NOMO-1 (cell line): ENCODE results near the gene NUBPL.

ENCODE experiments used
- DNase-seq, 2 experiments: peaks; one replicate each; lab custom pipeline; 2025; ENCODE audit not compliant: unreplicated experiment in 2 of 2; lab: John Stamatoyannopoulos, UW

Gene NUBPL, protein sequence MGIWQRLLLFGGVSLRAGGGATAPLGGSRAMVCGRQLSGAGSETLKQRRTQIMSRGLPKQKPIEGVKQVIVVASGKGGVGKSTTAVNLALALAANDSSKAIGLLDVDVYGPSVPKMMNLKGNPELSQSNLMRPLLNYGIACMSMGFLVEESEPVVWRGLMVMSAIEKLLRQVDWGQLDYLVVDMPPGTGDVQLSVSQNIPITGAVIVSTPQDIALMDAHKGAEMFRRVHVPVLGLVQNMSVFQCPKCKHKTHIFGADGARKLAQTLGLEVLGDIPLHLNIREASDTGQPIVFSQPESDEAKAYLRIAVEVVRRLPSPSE

DNA sequence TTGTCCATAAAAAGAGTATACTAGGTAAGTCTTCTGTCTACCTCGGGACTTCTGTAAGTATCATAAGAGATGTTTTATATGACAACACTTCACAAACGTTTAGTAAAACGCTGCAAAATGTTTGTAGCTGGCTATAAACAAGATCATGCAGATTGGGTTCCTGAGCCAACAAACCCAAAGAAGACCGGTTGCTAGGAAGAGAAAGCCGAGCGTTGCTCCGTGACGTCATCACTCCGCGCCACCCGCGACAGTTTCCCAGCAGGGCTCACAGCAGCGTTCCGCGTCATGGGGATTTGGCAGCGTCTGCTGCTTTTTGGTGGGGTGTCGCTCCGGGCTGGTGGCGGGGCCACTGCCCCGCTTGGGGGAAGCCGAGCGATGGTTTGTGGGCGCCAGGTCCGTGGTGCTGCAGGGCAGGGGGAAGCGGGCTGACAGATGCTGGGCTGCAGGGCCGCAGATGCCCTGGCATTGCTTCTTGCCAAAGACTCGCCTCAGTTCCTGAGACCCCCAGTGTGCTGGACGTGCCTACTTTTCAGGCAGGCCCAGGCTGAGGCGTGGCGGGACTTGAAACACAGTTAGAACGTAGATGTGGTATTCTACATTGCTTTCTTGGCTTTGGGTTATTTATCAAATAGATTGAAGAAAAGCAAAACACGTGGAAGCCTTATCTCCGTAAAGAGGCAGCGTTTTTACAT is at the start of gene NUBPL:
Gene NUBPL (plus strand): TSS at position 250 of the 692 bp plus-strand sequence. CDS start 36 bp downstream, at position 286.
- DNase-seq: peak; percentile 91 to 92

DNA sequence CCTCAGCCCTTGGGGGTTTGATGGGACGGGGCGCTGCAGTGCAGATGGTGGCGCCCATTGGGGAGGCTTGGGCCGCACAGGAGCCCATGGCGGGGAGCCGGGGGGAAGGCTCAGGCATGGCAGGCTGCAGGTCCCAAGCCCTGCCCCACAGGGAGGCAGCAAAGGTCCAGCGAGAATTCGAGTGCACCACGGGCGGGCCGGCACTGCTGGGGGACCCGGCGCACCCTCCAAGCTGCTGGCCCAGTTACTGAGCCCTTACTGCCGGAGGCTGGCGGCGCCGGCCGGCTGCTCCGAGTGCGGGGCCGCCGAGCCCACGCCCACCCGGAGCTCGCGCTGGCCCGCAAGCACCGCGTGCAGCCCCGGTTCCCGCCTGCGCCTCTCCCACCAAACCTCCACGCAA is 34.1 kb upstream of the NUBPL start:
- DNase-seq: no peak

DNA sequence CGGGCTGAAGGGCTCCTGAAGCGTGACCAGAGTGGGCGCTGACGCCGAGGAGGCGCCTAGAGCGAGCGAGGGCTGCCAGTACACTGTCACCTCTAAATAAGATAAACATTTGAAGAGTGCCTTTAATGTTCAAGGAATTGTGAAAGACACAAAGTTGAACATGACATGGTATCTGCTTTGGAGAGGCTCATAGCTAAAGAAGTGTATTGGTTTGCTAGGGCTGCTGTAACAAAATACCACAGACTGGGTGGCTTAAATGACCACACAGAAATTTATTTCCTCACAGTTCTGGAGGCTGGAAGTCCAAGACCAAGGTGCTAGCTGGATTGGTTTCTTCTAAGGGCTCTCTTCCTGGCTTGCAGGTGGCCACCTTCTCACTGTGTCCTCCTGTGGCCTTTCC is 33.7 kb upstream of the NUBPL start:
- no peak for DNase-seq

DNA sequence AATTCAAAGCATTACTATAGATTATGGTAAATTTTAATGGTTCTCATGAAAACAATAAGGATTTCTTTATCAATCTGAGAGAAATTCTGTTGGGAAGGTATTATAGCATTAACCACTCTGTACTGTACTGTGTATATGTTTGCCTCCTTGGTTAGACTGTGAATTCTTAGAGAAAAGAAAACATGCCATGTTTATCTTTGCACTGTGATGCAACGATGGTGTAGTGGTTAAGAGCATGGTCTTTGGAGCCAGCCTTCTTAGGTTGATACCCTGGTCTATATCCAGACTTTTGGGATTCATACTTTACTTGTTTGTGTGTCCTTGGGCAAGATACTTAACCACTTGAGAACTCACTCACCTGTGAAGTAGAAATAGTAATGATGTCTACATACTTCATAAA is 32.2 kb upstream of the NUBPL start:
- DNase-seq: no peak

DNA sequence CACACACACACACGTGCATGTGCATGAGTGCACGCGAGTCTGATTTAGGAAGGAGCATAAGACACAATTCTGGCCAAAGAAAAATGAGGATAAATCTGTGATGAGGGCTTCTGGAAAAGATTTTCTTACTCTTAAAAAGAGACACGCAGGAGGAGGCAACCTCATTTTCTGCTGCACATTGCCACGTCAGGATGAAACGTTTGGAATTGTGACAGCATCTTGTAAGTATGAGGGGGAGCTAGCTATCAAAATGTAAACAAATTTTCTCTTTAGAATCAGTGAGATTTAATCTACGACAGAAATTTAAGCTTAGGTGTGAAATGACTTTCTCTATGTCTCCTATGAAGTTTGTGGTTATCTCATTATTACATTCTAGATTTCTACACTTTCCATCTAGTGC is 31.1 kb upstream of the NUBPL start:
- DNase-seq: no peak

DNA sequence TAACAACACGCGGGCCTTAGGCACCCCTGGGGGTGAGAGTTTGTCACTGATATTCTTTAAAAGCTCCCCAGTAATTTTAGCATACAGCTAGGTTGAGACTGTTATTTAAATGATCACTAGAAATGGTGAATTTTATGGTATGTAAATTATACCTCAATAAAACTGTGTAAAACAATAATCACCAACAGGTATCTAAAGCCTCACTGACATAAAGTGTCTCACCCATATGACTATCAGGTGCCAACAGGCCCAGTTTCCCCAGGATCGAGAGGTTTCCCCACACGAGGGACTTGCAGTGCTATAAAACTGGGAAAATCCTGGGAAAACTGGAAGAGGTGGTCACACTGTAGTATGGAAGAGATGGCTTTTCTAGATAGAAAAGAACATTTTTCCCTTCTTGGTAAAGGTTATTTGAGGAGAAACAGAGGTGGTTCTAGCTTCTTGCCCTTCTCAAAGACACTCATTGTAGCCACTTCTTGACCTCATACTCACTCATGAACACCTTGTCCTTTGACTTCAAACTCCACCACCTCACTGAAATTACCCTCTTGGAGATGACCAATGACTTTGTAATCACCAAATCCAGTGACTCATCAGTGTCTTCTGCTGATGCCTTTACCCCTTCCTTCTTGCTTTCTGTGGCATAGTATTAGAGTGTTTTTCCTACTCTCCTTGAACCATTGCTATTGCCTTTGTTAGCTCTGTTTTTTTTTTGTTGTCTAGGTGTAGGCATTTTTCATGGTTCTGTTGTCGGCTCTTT is 24.8 kb upstream of the NUBPL start:
- DNase-seq: no peak

DNA sequence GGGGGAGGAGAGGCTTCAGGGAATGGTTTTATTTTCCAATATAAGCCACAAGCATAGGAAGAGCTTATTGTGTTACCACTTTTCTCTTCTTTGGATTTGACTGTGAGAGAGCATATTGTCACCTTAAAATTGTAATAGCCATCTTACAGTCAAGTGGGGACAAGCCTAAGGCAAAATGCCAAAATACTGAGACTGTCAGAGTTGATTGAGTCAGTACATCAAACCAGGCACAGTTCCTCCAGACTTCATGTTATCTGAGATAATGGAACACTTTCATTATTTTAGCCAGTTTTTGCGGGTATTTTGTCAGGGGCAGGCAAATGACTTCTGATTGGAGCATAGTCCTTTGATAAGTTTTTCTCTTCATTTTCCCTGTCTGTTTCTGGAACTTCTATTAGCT is 19.5 kb upstream of the NUBPL start:
- no peak for DNase-seq

DNA sequence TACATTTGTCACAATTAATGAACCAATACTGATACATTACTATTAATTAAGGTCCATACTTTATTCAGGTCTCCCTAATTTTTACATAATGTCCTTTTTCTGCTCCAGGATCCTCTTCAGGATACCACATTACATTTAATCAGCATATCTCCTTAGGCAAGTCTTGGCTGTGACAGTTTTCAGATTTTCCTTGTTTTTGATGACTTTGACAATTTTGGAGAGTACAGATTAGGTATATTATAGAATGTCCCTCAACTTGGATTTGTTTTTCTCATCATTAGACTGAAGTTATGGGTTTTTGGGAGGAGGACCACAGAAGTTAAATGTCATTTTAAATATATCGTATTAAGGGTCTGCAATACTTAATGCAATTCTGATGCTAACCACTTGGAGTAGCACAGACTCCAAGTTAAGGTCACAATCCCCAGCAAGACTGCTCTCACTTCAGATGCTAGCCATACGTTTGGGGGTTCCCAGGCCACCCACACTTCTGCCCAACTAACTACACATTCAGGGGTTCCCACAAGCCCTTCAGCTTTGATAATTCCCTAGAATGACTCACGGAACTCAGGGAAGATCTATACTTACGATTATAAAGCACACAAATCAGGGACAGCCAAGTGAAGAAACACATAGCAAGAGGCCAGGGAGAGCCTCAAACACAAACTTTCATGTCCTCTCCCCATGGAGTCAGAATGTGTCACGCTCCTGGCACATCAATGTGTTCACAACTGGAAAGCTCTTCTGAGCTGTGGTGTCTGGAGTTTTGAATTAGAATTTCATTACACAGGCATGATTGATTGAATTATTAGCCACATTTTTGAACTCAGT is 17.0 kb upstream of the NUBPL start:
- DNase-seq: no peak

DNA sequence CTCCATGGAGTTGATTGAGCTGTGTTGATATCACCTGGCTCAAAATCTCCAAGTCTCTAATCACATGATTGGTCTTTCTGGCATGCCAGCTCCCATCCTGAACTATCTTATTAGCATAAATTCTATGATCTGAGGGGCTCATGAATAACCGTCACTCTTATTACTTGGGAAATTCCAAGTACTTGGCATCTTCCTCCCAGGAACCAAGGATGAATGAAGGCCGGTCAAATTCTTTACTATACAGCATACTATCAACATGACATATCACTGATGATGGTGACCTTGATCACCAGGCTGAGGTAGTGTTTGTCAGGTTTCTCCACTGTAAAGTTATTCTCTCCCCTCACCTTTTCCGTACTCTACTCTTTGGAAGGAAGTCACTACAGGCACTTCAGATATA is 16.4 kb upstream of the NUBPL start:
- DNase-seq: no peak

DNA sequence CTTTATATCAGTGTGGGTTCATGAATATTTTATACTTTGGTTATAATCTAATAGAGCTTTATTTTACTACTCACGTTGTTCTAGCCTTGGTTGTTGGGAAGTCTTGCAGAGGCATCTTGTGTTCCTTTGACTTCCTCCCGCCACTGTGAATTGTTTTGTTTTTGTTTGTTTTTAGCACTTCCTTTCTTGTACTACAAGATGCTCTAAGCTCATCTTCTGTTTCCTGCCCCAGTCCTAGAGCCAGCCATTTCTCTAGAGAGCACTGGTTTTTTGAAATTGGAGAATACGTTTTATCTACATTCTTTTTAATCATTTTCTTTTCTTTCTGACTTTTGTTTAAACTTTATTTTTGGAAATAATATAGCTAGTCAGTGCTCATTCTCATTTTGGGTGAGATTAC is 15.9 kb upstream of the NUBPL start:
- DNase-seq: no peak

DNA sequence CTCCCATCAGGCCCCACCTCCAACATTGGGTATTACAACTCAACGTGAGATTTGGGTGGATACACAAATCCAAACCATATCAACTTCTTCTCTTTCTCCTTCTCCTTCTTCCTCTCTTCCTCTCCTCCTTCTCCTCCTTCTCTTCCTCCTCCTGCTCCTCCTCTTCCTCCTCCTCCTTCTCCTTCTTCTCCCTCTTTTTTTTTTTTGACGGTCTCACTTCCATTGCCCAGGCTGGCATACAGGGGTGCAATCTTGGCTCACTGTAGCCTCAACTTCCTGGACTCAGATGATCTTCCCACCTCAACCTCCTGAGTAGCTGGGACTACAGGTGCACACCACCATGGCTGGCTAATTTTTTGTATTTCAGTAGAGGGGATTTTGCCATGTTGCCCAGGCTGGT is 11.4 kb upstream of the NUBPL start:
- no peak for DNase-seq

DNA sequence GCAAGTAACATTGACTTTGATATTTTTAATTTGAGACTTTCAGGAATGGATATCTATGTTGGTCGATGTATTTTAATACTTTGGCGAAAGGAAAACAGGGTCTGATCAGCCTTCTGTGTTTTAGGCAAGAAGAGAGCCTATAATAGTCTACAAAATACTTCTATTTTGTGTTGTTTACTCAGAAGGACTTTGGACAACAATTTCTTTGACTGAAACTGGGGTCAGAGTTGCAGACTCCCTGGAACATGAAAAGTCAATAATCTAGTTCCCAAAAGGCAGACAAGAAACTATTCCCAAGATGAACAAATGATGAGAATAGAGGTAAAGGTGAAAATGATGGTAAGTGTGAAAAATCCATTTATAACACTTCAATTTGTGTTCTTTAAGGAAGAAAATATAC is 10.6 kb upstream of the NUBPL start:
- DNase-seq: no peak

DNA sequence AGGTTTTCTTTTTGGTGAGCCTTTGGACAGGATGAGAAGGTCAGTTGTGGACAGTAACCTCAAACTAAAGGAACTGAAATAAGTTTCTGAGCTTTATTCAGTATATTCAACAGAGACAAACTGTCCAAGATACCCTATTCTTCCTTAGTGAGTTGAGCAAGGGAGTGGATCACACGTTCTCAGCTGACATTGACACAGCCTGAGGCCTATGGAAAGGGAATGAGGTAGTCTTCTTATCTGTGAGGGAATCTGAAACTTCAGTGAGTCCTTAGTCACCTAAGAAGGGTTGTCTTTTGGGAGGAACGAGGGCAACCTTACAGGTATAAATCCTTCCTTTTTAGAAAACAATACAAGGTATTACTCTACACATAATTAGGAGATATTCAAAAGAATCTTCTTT is 5.0 kb upstream of the NUBPL start:
- DNase-seq: no peak

DNA sequence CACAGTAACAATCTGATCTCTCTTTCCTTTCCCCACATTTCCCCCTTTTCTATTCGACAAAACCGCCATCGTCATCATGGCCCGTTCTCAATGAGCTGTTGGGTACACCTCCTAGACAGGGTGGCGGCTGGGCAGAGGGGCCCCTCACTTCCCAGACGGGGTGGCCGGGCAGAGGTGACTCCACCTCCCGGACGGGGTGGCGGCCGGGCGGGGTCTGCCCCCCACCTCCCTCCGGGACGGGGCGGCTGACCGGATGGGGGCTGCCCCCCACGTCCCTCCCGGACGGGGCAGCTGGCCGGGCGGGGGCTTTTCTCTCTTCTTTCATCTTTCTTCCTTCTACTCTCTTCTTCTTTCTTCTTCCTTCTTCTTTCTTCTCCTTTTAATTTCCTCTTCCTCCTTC is 1.3 kb upstream of the NUBPL start:
- no peak for DNase-seq

DNA sequence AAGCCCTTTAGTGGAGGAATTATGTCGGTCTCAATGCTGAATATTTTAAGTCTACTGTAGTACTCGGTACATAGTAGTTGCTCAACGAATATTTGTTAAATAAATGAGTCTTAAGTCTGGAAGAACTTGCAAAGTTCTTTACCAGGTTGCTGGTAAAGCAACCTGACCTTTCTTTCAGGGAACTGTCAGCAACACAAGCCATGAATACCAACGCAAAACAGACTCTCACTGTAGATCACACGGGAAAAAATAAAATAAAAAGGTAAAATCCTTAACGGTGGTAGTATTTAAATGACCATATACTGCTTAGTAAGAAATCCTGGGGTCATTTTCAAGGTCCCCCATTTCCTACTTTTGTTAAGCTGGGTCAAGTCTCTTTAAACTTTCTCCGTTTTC is 447 bp upstream of the NUBPL start:
- DNase-seq: no peak

DNA sequence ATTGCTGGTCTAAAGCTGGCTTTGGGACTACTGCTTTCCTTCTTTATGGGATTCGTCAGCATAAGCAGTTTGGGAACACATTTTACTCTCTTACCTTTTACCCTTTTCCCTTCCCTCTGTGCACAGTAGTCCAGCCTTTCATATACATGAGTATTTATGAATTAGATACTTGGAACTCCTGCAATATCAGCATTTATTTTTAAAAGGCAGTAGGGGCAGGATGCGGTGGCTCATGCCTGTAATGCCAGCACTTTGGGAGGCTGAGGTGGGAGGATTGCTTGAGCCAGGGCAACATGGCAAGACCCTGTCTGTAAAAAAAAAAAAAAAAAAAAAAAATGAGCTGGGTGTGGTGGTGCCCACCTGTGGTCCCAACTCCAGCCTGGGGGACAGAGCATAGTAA is 3.0 kb downstream of the NUBPL start:
- no peak for DNase-seq

DNA sequence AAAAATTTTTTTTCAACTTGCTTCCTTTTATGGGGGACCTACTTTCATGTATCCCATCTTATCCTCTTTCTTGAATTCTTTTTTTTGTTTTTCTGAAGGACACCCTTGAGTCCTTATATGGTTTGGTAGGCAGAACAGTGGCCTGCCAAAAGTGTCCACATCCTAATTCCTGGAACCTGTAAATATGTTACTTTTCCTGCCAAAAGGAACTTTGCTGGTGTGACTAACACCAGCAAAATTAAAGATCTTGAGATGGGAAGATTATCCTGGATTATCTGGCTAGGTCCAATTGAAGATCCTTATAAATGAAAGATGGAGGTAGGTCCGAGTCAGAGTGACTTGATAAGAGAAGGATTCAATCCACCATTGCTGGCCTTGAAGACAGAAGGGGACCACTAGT is 5.3 kb downstream of the NUBPL start:
- DNase-seq: no peak

DNA sequence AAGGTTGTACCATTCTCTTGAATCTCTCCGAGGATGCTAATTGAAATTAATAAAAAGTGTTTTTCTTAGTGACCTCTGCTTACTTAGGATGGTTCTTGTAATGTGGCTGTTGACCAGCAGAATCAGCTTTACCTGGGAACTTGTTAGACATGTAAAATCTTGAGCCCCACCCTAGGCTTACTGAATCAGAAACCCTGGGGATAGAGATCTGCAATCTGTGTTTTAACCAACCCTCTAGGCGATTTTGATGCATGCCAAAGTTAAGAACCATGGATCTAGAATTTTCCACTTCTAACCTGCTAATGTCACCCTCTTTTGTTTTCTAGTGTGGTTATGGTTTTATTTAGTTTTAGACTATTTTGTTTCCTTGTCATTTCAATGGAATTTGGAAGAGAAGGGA is 6.5 kb downstream of the NUBPL start:
- no peak for DNase-seq

DNA sequence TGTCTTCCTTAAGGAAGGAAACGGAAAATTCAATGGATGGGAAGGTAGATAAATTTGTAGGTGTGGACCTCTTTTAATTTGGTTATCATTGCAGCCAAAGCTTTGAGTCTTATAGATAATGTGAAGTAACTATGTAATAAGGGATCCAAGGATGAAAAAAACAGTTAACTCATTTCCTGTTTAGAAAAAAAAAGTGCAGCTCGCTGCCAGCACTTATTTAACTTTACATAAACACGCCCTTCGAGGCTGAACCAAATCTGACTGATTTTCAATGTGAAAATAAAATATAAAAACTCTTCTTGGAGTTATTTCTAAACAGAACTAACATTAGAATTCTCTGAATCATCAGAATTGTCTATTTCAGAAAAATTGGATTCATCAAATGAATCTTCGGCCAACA is 7.0 kb downstream of the NUBPL start:
- DNase-seq: no peak

DNA sequence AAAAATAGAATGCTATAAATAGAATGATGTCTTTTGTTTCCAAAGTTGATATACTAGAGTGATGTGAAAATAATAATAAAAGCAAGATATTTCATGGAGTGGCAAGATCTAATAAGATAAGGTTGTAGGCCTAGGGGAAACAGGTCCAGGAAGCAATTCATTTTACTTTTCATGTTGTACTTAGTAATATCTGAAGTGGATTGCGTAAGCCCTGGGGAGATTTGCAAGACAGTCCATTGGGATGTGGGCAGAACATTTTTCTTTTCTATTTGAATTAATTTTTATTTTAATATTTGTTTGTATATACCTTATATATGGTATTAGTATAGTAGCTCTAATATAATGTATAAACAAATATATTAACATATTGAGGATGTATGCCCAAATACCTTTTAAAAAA is 7.5 kb downstream of the NUBPL start:
- peak; percentile 16 to 24 for DNase-seq

DNA sequence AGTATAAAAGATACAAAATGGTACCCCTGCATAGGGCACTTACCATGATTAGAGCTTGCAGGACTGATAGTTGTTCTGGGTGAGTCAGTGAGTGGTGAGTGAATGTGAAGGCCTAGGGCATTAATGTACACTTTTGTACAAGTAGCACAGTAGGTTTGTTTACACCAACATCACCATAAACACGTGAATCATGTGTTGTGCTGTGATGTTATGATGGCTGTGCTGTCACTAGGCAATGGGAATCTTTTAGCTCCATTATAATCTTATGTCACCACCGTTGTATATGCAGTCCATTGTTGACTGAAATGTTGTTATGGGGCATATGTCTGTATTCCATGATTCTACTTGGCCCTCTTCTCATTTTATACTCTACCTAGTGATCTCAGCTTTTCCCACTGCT is 11.8 kb downstream of the NUBPL start:
- no peak for DNase-seq
